Fibroblast of the conjunctiva (primary cell): Measurements from ENCODE around the gene GRWD1.
A peak's percentile ranks its signal among the peaks of the same experiment; 100 is the strongest.

ENCODE experiments used
- DNase-seq: peaks from one replicate; pipeline ENCODE4 v3.0.0-alpha.2; 2010; ENCODE audit warnings: low read depth

Gene GRWD1

DNA sequence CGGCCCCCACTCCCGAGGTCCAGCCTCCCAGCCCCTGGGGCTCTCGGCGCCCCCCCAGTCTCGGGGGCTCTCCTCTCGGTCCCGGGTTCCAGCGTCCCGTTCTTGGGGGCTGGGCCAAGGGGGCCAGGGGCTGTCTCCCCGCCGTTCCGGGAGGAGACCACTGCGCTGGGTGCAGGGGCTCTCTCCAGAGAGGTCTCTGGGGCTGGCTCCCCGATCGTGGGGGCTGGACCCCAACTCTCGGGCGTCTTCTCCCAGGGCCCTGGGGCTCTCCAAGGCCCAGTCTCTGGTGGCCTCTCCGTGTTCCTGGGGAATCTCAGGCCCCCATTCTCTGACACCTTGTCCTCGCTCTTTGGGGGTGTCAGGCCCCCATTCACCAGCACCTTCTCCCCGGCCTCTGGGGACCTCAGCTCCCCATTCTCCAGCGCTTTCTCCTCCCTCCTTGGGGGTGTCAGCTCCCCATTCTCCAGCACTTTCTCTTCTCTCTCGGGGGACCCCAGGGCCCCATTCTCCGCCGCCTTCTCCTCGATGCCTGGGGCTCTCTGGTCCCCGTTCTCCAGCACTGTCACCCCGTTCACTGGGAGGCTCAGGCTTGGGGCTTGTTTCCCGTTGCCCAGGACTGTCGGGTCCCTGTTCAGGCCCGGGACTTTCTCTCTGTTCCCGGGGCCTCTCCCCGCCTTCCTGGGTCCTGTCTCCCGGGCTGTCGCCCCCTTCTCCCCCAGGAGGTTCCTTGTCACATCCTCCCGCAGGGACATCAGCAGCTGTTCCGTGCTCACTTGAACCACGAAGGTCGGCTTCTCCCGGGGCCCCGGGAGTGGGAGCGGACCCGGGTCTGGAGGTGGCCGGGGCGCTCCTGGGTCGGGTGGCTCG is 52.2 kb downstream of the GRWD1 start:
- DNase-seq: no peak

DNA sequence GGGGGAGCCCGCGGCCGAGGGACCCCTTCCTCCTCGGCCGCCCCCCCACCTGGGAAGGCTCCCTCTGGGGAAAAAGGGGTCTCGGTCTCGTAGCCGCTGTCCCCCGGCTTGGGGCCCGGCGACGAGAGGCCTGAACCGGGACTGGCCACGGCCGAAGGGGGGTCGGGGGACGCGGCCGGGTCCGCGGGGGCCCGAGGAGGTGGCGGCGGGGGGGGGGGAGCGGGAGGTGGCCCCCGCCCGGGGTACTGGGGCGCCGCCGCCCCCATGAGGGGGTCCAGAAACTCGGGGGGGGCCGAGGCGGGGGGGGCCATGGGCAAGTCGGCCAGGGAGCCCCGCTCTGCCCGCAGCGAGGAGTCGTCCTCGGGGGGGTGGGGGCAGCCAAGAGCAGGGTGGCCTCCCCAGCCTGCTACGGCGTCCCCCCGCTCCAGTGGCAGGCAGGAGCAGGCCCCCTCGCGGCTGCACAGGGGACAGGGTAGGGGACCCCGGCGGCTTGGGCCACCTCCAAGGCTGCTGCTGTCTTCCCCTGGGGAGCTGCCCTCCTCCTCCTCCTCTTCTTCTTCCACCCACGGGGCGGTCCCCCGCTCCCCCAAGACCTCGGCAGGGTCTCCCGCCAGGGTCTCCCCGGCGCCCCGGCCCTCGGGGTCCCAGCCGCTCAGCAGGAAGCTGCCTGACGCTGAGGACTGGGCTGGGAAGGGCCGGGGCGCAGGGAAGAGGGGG is 53.0 kb downstream of the GRWD1 start:
- no peak for DNase-seq

DNA sequence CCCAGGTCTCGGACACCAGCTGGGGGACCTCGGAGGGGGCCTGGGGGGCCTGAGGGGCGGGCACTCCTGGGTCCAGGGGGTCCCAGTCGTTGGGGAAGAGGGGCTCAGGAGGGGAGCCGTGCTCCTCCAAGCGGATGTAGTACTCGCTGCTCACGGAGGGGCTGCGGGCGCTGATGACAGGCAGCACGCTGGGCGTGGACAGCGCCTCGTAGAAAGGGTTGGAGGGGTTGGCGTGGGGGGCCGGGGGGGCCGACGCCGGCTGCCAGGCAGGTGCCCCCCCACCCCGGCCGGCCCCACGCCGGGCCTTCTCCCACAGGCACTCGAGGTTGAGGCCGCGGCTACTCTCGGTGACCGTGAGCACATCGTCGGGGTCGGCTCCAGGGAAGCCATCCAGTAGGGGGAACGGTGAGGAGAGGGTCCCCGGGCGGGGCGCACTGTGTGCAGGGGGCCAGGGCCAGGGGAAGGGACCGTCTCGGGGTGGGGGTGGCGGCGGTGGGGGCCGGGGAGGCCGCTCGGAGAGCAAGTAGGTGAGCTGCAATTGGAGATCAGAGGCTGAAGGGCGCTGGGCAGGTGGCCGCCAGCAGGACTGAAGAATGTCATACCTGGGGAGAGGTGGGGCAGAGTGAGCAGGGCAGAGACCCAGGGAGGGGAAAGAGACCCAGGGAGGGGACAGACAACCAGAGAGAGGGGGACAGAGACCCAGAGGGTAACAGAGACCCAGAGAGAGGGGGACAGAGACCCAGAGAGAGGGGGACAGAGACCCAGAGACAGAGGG is 53.7 kb downstream of the GRWD1 start:
- no peak for DNase-seq

DNA sequence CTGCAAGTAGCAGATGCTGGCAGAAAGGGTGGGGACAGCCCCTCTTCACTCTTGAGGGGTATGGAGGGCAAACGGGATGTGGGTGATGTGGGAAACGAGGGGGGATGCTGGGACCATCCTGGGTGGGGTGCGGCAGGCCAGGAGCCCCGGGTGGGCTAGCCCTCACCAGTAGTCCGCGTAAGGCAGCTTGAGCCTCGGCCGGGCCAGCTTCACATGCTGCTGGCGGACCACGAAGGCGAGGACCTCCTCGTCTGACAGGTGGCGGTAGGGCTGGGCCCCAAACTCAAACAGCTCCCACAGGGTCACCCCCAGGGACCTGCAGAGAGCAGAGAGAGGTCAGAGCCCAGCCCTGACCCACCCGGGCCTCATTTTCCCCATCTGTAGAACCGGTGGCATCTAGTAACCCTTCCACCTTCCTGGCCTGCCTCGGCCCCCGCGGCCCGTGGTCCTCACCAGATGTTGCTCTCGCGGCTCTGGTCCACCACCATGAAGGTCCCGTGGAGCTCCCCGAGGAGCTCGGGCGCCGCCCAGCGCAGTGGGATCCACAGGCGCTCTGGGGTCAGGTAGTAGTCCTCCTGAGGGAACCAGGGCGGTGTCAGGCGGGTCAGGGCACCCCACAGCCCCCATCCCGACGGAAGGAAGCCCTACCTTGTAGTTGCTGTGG is 55.2 kb downstream of the GRWD1 start:
- DNase-seq: no peak

DNA sequence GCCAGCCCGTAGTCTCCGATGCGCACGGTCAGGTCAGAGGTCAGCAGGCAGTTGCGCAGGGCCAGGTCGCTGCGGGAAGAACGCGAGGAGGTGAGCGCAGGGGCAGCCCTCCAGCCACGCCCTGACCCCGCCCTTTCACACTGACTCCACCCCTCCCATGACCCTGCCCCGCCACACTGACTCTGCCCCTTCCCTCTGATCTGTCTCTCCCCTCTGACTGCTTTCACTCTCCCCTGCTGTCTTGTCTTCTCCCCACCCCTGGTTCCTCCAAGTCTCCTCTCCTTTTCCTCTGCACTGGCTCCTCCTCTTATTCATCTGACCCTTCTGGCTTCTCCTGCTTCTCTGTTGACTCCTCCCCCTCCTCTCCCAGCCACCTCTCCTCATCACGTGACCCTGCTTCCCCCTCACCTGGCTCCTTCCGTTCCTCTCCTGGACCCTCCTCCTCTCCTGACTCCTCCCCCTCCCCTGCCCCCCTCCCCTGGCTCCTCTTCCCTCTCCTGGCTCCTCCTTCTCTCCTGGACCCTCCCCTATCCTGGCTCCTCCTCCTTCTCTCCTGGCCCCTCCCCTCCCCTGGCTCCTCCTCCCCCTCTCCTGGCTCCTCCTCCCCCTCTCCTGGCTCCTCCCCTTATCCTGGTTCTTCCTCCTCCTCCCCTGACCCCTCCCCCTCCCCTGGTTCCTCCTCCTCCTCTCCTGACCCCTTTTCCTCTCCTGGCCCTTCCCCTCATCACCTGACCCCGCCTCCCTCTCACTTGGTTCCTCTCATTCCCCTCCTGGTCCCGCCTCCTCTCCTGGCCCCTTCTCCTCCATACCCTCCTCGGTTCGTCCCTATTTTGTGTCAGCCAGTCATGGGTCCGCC is 55.9 kb downstream of the GRWD1 start:
- no peak for DNase-seq

DNA sequence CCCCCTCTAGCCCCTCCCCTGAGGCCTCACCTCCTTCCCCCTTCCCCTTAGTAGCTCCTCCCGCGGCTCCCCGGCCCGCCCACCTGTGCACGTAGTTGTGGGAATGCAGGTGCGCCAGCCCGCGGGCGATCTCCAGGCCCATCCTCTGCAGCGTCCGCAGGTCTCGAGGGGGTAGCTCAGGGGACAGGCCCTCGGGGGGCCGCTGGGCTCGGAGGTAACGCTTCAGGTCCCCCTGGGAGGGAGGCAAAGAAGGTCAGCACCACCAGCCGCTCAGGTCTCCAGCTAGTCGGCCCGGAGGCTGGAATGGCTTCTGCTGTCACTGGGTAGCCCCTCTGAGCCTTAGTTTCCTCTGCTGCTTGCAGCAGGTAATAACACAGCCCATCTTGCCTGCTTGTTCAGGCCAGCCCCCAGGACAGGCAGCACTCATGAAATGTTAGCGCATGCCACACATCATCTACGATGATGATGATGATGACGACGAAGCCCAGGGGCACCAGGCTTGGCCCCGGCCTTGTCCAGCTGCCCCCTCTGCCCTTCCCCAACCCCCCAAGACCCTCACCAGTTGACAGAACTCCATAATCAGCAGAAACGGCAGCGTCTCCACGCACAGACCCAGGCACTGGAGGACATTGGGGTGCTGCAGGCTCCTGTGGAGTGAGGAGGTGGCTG is 56.7 kb downstream of the GRWD1 start:
- no peak for DNase-seq

DNA sequence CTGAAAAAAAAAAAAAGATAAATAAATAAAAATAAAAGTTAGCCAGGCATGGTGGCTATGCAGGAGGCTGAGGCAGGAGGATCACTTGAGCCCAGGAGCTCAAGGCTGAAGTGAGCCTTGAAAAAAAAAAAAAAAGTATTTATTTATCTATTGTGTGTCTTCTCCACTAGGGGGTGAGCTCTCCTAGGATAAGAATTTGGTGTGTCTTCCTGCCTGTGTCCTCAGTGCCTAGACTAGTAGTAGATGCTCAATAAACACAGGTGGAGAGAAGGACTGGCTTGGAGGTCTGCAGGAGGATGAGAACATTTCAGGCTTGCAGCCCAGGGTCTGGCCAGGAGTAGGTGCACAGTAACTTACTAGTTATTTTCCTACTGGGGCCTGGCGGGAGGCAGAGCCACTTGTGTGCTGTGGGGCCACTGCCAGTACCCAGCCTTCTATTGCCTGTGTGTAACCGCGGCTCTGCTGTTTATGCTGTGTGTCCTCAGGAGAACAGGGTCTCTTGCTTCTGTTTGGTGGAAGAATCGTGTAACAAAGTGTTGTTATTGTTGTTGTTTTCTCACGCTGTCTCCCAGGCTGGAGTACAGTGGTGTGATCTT is 60.5 kb downstream of the GRWD1 start:
- DNase-seq: peak; percentile 23
